Measurements from ENCODE around the gene SFRP2.
A peak's percentile ranks its signal among the peaks of the same experiment; 100 is the strongest.

The SFRP2 gene

DNA sequence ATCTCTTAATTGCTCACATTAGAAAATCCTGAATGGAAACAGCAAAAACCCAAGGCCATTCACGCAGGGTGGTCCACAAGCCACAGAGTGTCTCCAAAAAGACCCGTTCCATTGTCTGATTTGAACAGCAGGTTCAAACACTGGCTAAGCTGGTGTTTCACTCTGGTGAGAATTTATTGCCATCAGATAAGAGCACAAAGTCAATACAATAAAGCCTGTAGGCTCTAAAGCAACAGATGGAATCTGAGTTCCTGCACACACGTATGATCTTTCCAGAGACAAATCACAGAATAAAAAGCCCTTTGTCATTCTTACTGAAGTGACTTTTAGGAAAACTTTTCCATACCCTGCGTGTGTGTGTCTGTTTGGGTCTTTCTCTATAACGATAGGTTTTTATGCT lies 5.1 kb upstream of the SFRP2 start:
- DNase-seq: no peak

DNA sequence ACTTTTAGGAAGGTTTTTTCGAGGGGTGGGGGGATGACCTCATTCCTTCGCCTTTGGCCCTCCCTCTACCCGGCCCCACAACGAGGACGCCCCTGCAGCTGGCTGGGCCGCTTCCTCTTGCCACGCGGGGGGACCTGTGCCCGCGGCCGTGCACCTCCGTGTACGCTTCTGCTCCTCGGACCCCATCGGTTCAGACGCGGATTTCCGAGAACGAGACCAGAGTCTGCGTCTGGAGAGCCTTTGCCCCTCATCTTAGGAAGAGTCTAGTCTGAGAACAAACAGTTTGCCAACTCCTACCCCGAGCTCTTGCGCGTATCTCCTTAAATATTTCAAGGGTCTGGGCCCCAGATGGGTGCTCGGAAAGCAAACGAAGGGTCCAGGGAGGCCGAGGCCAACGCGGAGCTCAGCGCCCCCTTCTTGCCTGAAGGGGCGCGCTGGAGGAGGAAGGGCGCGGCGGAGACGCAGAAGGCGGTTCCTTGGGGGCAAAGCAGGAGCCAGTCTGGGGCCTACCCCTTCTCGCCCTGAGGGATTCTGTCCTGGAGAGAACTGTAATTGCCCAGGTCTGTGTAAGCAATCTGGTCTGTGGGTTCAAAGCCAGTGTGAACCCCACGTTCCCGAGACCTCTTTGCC lies 3.9 kb upstream of the SFRP2 start:
- peak; percentile 65 for DNase-seq

GRCh38 chr4:153791746-153792617 lies 3.1 kb upstream of the SFRP2 start:
- DNase-seq: peak; percentile 96

- DNase-seq: peak; percentile 87
Observed at GRCh38 chr4:153790962-153791551, 2.2 kb upstream of the SFRP2 start.

DNA sequence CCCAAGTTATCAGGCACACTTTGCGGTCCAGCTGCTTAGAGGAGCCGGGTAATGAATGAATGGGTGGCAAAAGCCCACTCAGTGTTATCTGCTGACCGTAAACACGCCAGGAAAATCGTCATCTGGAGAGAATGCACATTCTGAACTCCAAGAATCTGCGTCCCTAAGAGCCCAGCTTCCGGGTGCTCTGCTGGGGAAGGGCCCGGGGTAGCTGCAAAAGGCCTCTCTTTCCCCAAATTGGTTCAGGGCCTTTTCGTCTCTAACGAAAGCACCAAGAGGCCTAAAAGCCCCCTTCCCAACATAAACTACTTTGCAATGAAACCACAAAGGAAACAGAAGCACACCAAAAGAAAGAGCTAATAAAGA lies 1.6 kb upstream of the SFRP2 start:
- DNase-seq: no peak

- peak; percentile 83 for DNase-seq
Observed at GRCh38 chr4:153789741-153790499, 1.0 kb upstream of the SFRP2 start.

DNA sequence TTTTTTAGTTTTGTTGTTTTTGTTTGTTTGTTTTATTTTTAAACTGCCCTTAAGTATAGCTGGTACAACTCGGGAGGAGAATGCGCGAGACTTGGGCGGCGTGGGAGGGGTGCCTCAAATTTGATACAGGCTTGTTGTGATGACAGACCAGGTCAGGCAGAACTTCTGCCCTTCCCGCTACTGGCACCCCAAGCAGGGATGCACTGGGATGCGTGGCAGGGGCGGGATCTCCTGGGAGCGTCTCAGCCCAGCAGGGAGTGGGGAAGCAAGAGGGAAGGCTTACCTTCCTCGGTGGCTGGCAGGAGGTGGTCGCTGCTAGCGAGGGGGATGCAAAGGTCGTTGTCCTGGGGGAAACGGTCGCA lies 851 bp downstream of the SFRP2 start:
- peak; percentile 57 for DNase-seq

DNA sequence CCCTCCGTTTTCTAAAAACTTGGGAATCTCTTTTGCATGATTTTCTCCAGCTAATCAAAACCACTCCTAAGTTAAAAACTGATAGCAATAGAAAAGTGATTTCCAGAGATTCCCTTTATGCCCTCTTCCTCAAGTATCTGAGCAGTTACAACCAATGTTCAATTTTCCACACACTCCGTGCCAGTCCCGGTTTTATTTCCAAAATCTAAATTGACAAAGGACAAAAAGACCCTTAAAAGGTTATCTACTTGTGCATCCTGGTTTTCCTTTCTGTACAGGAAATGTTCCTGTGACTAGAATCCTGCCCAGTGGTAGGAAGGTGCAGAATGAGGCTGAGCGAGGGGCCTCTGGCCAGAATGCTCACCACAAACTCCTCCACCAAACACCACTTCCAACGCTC lies 1.3 kb downstream of the SFRP2 start:
- DNase-seq: no peak

- no peak for DNase-seq
Observed at GRCh38 chr4:153787061-153787560, 1.8 kb downstream of the SFRP2 start.

DNA sequence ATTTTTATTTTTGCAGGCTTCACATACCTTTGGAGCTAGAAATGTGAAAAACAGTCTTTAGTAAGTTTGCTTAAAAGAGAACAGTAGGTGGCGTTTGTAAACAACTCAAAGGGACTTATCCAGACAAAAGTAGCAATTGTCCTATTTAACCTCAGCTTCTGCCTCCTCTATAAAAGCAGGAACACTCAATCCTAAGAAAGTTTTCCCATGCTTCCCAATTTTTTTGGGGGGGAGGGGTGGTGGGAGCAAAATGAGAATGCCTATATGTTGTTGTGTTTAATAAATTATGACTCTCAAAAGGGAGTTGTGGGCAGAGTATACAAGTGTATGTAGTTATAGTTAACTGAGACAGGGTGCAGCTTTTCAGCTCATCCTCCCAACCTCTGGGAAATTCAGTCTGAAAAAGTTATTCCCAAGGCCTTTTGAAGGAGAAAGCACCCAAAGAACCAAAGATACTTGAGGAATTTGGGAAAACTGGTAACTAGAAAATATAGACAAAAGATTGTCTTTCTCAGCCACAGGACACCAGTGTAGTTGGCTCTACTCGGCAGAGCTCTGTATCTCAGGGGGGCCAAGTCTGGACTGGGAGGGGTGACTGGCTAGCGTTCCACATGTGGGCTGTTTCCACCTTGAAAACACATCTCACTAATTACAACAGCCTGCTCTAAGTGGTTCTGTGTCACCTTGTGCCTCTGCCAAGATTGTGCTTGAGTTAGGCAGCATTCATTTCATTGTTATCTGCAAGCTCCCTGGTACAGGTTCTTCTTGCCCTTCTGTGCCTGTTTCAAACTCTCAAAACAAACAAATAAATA lies 2.8 kb downstream of the SFRP2 start:
- DNase-seq: no peak

- DNase-seq: no peak
Observed at GRCh38 chr4:153784166-153784699, 4.7 kb downstream of the SFRP2 start.

DNA sequence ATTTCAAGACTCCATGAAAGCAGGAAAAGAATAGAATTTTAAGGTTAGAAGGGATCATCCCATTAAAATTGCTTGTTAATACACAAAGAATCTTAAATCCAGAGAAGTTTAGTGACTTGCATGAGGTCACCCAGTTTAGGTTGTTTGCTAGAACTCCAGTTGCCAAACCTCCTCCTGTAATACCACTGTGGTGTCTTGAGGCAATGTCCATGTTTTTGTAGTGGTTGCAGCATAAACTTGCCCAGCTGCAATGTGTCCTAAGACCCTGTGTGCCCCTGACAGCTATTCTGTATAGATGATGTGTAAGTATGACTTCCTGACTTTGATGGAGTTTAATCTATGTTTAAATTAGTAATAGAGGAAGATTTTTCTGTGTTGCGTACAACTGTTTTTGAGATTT lies 6.3 kb downstream of the SFRP2 start:
- no peak for DNase-seq

DNA sequence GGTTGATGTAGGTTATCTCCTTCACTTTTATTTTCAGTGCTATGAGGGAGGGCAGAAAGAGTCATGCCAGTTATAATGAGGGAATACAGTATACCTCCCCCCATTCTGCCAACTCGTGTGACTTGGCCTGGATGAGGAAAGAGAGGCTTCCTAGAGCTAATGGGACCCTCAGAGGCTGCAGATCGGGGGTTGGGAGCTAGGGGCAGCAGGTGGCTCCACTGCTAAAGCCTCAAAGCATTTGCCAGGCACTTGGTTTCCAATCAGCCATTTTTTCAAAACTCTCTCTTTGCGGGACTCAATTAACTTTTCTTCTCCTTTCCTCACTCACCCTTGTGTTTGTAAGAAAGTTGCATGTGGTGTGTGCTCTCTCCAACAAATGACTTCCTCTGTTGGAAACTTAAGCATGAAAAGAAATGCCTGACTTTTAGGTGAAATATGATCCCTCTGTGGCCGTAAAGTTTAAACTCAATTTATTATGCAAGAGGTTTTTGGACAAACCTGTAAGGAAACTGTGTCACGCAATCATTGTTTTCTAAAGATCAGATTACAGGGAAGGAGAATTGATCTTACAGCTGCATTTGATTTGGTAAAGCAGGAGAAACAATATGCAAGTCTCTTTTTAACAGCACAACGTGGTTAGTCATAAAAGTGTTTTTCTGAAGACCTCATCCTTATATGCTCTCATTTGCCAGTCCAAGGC lies 7.0 kb downstream of the SFRP2 start:
- no peak for DNase-seq

DNA sequence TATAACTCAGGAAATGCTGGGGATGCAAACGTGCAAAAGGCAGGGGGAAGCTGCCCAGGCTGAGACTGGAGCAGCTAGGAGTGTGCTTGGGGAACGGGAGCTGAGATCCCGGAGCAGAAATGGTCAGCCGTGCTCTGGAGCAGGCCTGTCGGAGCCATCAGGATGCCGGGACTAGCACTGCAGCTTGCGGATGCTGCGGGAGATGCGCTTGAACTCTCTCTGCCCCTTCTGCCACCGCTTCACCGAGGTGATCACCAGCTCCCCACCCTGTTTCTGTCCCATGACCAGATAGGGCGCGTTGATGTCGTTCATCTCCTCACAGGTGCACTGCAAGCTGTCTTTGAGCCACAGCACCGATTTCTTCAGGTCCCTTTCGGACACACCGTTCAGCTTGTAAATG lies 7.6 kb downstream of the SFRP2 start:
- no peak for DNase-seq

GRCh38 chr4:153780876-153781275 lies 8.0 kb downstream of the SFRP2 start:
- no peak for DNase-seq

- no peak for DNase-seq
Observed at GRCh38 chr4:153780221-153780620, 8.7 kb downstream of the SFRP2 start.

- no peak for DNase-seq
Observed at GRCh38 chr4:153778383-153778782, 10.5 kb downstream of the SFRP2 start.

GRCh38 chr4:153777421-153777820 lies 11.5 kb downstream of the SFRP2 start:
- no peak for DNase-seq

GRCh38 chr4:153776601-153777000 lies 12.3 kb downstream of the SFRP2 start:
- DNase-seq: no peak

DNA sequence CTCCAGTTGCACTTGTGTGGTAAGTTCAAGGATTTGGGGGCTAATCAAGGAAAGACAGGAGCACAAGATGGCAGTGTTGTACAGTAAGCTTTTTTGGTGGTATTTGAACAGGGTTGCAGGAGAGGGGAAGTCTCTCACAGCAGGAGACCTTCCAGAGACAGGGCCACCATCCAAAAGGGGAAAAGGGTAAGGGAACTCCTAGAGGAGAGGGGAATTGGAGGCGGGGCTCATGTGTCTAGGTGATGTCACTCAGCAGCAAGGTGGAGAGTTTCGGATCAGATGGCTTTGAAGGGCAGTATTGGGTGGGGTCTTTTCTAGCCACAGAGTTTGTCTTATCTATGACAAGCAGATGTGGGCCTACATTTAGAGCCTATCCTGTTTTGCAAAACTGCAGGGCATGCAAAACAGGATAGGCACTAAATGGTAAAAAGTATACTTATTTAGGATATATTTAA lies 15.6 kb downstream of the SFRP2 start:
- no peak for DNase-seq

- no peak for DNase-seq
Observed at GRCh38 chr4:153771046-153771445, 17.8 kb downstream of the SFRP2 start.

Measured in islet precursor cell (in vitro differentiated cells).